HL-60 (cell line): ENCODE results near the gene TM9SF3.

Source experiments
- DNase-seq, 2 experiments: peaks; one replicate each; pipeline ENCODE4 v3.0.0-alpha.2; 2010 to 2020; ENCODE audit warnings: low read depth in 1 of 2, low spot score in 1 of 2
- H3K27ac ChIP-seq: fragments of 250-450 bp; sonication (Bioruptor Pico); replicated peaks from 2 replicates; pipeline ENCODE4 v1.5.1; 2020; ENCODE audit warnings: mild to moderate bottlenecking, moderate library complexity
- H3K27me3 ChIP-seq: fragments of 250-450 bp; sonication (Bioruptor Pico); 2 replicates; pipeline ENCODE4 v1.5.1; 2021; ENCODE audit warnings: mild to moderate bottlenecking, moderate library complexity; ENCODE audit not compliant: insufficient read depth, poor library complexity, severe bottlenecking
- H3K4me3 ChIP-seq: replicated peaks from 2 replicates; pipeline ENCODE4 v1.5.1; 2011; ENCODE audit warnings: mild to moderate bottlenecking, control low read depth, low read length; ENCODE audit not compliant: insufficient read depth
- GABPA ChIP-seq: IDR thresholded peaks from 2 replicates; pipeline ENCODE4 v1.6.1; 2012; ENCODE audit warnings: low read depth
- POLR2AphosphoS5 ChIP-seq: IDR thresholded peaks from 2 replicates; pipeline ENCODE4 v1.6.1; 2012; ENCODE audit warnings: low read depth
- SPI1 ChIP-seq: IDR thresholded peaks from 2 replicates; pipeline ENCODE4 v1.6.1; 2012; ENCODE audit warnings: low read depth, mild to moderate bottlenecking, borderline replicate concordance
- TF ChIP-seq, protein P1 (sequence below): IDR thresholded peaks from one replicate; pipeline ENCODE4 v1.5.1; 2011; ENCODE audit warnings: low read length, control low read depth, inconsistent platforms; ENCODE audit not compliant: insufficient read depth
- TF ChIP-seq, protein P2 (sequence below): IDR thresholded peaks from 2 replicates; pipeline ENCODE4 v1.6.1; 2012; ENCODE audit warnings: low read depth; ENCODE audit not compliant: insufficient replicate concordance

Gene TM9SF3

DNA sequence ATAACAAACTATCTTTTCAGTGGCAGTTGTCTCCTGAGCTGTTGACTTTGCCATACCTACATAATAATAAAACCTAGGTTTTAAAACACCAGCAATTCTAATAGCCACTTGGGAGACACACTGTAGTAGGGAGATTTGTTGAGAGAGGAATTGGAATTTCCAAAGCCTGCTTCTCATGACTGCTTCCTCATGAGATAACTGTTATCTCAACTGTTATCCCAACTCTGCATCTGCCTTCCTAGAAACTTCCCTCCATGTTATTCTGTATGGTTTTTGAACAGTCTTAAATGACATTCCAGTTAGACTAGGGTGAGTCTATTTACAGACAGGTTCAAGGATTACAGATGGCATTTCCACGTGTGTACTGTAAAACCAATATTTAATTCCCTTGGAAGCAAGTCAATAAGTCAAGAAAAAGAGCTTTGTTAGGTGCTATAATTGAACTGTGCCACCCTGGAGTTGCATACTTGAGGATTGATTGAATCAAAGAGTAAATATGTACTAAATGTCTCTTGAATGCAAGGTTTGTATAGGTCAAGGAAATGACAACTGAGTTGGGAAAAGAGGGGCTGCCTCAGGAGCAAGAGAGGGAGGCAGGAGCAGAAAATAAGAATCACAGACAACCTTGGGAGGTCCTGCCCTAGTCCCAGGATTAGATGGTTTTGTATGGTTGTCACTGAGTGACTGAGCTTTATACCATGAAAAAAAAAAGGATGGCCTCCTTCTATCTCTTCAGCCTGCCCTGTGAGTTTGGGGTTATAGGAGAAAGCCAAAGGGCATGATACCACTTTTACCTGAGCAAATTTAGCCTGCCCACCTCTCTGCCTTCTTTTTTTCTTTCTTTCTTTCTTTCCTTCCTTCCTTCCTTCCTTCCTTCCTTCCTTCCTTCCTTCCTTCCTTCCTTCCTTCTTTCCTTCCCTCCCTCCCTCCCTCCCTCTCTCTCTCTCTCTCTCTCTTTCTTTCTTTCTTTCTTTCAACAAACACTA, 9.9 kb upstream of the TM9SF3 start:
- H3K27me3 ChIP-seq = no peaks in the 10 kb centered on the region
- no peak for DNase-seq
- TF ChIP-seq GABPA = no peak
- no peak for TF ChIP-seq SPI1
- TF ChIP-seq, protein P1, sequence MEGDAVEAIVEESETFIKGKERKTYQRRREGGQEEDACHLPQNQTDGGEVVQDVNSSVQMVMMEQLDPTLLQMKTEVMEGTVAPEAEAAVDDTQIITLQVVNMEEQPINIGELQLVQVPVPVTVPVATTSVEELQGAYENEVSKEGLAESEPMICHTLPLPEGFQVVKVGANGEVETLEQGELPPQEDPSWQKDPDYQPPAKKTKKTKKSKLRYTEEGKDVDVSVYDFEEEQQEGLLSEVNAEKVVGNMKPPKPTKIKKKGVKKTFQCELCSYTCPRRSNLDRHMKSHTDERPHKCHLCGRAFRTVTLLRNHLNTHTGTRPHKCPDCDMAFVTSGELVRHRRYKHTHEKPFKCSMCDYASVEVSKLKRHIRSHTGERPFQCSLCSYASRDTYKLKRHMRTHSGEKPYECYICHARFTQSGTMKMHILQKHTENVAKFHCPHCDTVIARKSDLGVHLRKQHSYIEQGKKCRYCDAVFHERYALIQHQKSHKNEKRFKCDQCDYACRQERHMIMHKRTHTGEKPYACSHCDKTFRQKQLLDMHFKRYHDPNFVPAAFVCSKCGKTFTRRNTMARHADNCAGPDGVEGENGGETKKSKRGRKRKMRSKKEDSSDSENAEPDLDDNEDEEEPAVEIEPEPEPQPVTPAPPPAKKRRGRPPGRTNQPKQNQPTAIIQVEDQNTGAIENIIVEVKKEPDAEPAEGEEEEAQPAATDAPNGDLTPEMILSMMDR = no peak
- TF ChIP-seq, protein P2, sequence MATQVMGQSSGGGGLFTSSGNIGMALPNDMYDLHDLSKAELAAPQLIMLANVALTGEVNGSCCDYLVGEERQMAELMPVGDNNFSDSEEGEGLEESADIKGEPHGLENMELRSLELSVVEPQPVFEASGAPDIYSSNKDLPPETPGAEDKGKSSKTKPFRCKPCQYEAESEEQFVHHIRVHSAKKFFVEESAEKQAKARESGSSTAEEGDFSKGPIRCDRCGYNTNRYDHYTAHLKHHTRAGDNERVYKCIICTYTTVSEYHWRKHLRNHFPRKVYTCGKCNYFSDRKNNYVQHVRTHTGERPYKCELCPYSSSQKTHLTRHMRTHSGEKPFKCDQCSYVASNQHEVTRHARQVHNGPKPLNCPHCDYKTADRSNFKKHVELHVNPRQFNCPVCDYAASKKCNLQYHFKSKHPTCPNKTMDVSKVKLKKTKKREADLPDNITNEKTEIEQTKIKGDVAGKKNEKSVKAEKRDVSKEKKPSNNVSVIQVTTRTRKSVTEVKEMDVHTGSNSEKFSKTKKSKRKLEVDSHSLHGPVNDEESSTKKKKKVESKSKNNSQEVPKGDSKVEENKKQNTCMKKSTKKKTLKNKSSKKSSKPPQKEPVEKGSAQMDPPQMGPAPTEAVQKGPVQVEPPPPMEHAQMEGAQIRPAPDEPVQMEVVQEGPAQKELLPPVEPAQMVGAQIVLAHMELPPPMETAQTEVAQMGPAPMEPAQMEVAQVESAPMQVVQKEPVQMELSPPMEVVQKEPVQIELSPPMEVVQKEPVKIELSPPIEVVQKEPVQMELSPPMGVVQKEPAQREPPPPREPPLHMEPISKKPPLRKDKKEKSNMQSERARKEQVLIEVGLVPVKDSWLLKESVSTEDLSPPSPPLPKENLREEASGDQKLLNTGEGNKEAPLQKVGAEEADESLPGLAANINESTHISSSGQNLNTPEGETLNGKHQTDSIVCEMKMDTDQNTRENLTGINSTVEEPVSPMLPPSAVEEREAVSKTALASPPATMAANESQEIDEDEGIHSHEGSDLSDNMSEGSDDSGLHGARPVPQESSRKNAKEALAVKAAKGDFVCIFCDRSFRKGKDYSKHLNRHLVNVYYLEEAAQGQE = no peak
- no peak for TF ChIP-seq POLR2AphosphoS5
- no peak overlapping the region for H3K27ac ChIP-seq
- no peak overlapping the region for H3K4me3 ChIP-seq

DNA sequence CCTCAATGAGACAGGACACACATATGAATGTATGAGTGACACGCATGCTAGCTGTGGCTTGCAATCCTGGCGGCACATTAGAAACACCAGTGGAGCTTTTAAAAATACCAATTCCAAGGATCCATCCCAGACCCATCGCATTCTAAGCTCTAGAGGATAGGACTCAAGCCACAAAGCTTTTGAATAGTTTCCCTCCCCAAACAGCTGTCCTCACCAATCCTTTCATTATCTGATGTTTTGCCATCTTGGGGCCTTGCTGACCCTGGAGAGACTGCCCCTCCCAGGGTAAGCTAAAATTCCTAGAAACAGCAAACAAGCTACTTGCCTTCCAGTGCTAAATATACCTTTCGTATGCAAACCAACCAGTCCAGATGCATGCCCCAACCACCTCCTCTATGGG, 8.9 kb upstream of the TM9SF3 start:
- H3K27ac ChIP-seq = no peak overlapping the region

DNA sequence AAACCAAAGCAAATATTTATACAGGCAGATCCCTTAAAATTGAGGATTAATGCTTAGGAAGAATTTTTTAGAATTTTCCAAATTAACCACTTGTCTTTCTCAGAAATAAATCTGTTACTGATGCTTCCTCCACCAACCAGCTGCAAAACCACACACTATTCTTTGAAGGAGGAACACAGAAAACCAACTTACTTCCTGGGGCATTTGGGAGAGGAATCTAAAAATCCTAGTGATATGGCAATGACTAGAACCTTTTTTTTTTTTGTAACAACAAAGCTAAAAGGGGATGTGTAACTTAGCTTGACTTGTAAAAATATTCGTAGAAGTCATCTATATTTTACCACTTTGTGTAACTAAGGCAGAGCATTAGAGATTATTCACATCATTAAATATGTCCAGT, 5.1 kb upstream of the TM9SF3 start:
- Histone ChIP-seq H3K4me3 (no peak overlapping the region), H3K27ac (no peak overlapping the region), H3K27me3 (no peaks in the 10 kb centered on the region)
- TF ChIP-seq, protein P1 = no peak
- TF ChIP-seq GABPA (no peak), POLR2AphosphoS5 (no peak), SPI1 (no peak)
- TF ChIP-seq, protein P2 = no peak
- no peak for DNase-seq

More for the DNA sequence above, 8.9 kb upstream of the TM9SF3 start:
- no peaks in the 10 kb centered on the region for H3K27me3 ChIP-seq
- DNase-seq = no peak
- no peak for TF ChIP-seq GABPA
- TF ChIP-seq, protein P2 = no peak
- TF ChIP-seq, protein P1 = no peak
- no peak for TF ChIP-seq SPI1
- no peak for TF ChIP-seq POLR2AphosphoS5
- no peak overlapping the region for H3K4me3 ChIP-seq
